ENCODE data around the gene HINT3. TPM values are rescaled to one million over a fixed set of nuclear protein-coding genes. Genes with fewer than 3 reads are reported as not detected.

Gene HINT3
- total RNA-seq, 2 experiments from 2014 or later = 7.5 to 8.3 TPM

GRCh38 chr6:125952764-125953501, 3.6 kb upstream of the HINT3 start:
- H3K4me3 Mint-ChIP-seq = no peak overlapping the region
- POLR2A ChIA-PET = interaction anchor here (0.6 to 1.2 kb wide), 2 partner anchors 163 to 172 kb away, joined by 3 to 4 read pairs; partner anchors contain the start of gene NCOA7
- CTCF ChIA-PET = interaction anchor here (0.9 to 3.2 kb wide), 12 partner anchors 10 to 199 kb away, joined by 3 to 18 read pairs (median 4); partner anchors contain the start of gene NCOA7
- no peak overlapping the region for H3K27ac Mint-ChIP-seq
- H3K4me1 Mint-ChIP-seq = peaks cover 7% of the 10 kb centered on the region
- H3K9me3 Mint-ChIP-seq = no peaks in the 10 kb centered on the region
- H3K27me3 Mint-ChIP-seq = peaks cover 6% of the 10 kb centered on the region
- peak; percentile 35 for DNase-seq
- no peaks in the 10 kb centered on the region for H3K36me3 Mint-ChIP-seq (ENCODE audit: low read depth)

DNA sequence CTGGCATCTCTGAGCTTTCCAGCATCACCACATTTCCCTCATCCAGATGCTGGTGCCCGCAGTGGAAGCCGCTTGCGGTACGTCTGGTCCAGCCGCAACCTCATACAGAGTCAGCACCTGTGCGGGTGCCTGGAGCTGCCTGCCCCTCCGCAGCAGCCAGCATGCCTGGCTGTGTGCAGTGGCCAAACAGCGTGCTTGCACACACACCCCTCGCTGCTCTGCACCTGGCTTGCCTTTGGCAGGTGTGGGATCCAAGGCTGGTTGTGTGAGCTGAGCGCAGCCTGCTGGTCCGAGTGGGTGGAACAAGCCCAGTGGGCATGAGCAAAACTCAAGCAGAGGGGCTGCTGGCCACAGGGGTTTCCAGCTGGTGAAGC, 3.1 kb upstream of the HINT3 start:
- H3K9me3 Mint-ChIP-seq = no peaks in the 10 kb centered on the region
- peaks cover 5% of the 10 kb centered on the region for H3K27me3 Mint-ChIP-seq
- H3K27ac Mint-ChIP-seq = no peak overlapping the region
- no peak overlapping the region for H3K4me3 Mint-ChIP-seq
- CTCF ChIA-PET = interaction anchor here (1.0 to 3.2 kb wide), 9 partner anchors 11 to 200 kb away, joined by 3 to 18 read pairs (median 7); partner anchors contain the start of gene NCOA7
- H3K4me1 Mint-ChIP-seq = peaks cover 7% of the 10 kb centered on the region
- POLR2A ChIA-PET = interaction anchor here (1.2 kb wide), 1 partner anchor 163 kb away, joined by 3 read pairs; the partner anchor contains the start of gene NCOA7
- DNase-seq = no peak
- no peaks in the 10 kb centered on the region for H3K36me3 Mint-ChIP-seq (ENCODE audit: low read depth)

DNA sequence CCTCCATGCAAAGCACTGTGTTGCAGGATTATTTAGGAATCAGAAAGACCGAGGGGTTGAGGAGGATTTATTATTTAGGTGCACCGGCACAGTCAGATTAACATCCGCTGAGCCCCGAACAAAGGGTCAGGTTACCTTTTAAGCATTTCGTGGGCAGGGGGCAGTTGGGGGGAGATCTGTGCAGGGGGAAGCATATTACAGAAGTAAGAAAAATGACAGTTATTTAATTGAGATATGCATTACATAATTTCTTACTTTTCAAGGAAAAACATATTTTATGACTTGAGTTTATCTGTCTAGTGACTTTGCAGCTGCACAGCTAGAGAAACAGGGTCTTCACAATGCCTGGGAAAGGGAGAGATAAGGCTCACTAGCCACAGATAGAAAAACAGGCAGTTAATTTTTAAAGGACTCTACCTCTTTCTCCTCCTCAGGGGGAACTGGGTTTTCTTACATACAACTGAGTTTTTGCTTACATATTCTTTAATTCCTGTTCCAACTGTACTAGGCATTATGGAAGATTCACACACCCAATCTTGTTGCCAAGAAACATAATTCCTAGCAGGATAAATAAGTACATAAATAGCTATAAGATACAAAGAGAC, 1.7 kb upstream of the HINT3 start:
- H3K4me1 Mint-ChIP-seq = peaks cover 7% of the 10 kb centered on the region
- no peaks in the 10 kb centered on the region for H3K9me3 Mint-ChIP-seq
- ChIA-PET POLR2A (no interaction called here), CTCF (interaction anchor here (0.9 to 5.5 kb wide), 10 partner anchors 10 to 169 kb away, joined by 3 to 50 read pairs (median 12); partner anchors contain the start of gene NCOA7)
- no peak for DNase-seq
- H3K36me3 Mint-ChIP-seq (ENCODE audit: low read depth) = no peaks in the 10 kb centered on the region
- peaks cover 3% of the 10 kb centered on the region for H3K27me3 Mint-ChIP-seq
- no peak overlapping the region for H3K27ac Mint-ChIP-seq
- no peak overlapping the region for H3K4me3 Mint-ChIP-seq

GRCh38 chr6:125955973-125956372, 597 bp upstream of the HINT3 start:
- ChIA-PET CTCF (interaction anchor here (0.6 to 5.5 kb wide), 42 partner anchors 8 to 646 kb away, joined by 3 to 50 read pairs (median 6); partner anchors contain the start of genes NCOA7 and TRMT11), POLR2A (interaction anchor here (0.6 to 1.0 kb wide), 3 partner anchors 24 to 175 kb away, joined by 3 to 7 read pairs (median 3); partner anchors contain the start of gene NCOA7)
- Mint-ChIP-seq H3K27ac (no peak overlapping the region), H3K27me3 (peaks cover 3% of the 10 kb centered on the region), H3K36me3 (ENCODE audit: low read depth) (no peaks in the 10 kb centered on the region), H3K4me3 (no peak overlapping the region), H3K4me1 (peaks cover 7% of the 10 kb centered on the region), H3K9me3 (no peaks in the 10 kb centered on the region)
- no peak for DNase-seq

- Mint-ChIP-seq H3K36me3 (ENCODE audit: low read depth) (no peaks in the 10 kb centered on the region), H3K27me3 (peaks cover 3% of the 10 kb centered on the region), H3K9me3 (no peaks in the 10 kb centered on the region), H3K4me3 (no peak overlapping the region), H3K4me1 (peaks cover 7% of the 10 kb centered on the region), H3K27ac (no peak overlapping the region)
- DNase-seq = no peak
- POLR2A ChIA-PET = interaction anchor here (1.0 to 1.3 kb wide), 2 partner anchors 167 to 176 kb away, joined by 3 to 6 read pairs; partner anchors contain the start of gene NCOA7
- CTCF ChIA-PET = interaction anchor here (1.1 to 5.5 kb wide), 18 partner anchors 8 to 204 kb away, joined by 3 to 50 read pairs (median 12); partner anchors contain the start of genes NCOA7 and TRMT11
These were observed 772 bp downstream of the HINT3 start for GRCh38 chr6:125957391-125957693.

GRCh38 chr6:125957845-125958244, 1.3 kb downstream of the HINT3 start:
- Mint-ChIP-seq H3K27me3 (peaks cover 3% of the 10 kb centered on the region), H3K4me3 (no peak overlapping the region), H3K36me3 (ENCODE audit: low read depth) (no peaks in the 10 kb centered on the region), H3K4me1 (peaks cover 7% of the 10 kb centered on the region), H3K27ac (no peak overlapping the region), H3K9me3 (no peaks in the 10 kb centered on the region)
- no peak for DNase-seq
- CTCF ChIA-PET = interaction anchor here (0.6 to 5.5 kb wide), 12 partner anchors 10 to 204 kb away, joined by 3 to 50 read pairs (median 8); partner anchors contain the start of gene NCOA7
- POLR2A ChIA-PET = interaction anchor here (1.3 kb wide), 1 partner anchor 167 kb away, joined by 6 read pairs; the partner anchor contains the start of gene NCOA7

DNA sequence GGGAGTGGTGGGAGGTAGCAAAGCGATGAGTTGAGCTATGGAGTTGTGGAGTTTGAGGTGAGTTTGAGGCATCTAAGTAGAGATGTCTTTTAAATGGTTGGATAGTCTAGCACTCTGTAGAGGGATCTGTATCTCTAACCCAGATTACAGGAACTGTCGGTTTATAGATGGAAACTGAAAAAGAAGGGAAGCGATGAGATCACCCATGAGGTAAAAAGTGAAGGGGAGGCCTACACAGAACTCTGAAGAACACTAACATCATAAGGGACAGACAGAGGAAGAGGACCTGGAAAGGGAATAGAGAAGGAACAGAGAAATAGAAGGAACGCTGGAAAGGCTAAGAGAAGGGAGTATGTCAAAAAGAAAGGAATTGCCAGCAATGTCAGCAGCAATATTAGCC, 2.5 kb downstream of the HINT3 start:
- ChIA-PET POLR2A (no interaction called here), CTCF (interaction anchor here (1.2 to 5.5 kb wide), 2 partner anchors 15 to 168 kb away, joined by 4 to 50 read pairs; partner anchors contain the start of gene NCOA7)
- Mint-ChIP-seq H3K4me1 (peaks cover 7% of the 10 kb centered on the region), H3K27me3 (peaks cover 3% of the 10 kb centered on the region), H3K36me3 (ENCODE audit: low read depth) (no peaks in the 10 kb centered on the region), H3K27ac (no peak overlapping the region), H3K9me3 (no peaks in the 10 kb centered on the region), H3K4me3 (no peak overlapping the region)
- DNase-seq = no peak

DNA sequence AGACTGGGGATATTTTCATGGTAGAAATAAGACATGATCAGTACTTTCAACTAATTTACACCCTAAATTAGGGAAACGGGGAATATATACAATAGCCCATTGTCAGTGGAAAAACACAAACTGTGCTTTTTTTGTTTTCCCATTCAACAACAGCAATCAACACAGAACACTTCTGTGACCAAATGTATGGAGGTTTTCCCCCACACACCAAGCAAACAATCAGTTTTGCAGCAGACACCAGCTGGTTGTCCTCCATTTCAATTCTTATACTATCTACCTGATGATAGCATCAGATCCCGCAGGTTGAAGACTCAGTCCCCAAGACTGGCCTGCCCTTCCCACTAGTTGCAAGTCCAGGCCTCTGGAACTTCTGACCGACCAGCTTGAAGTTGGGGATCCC, 4.5 kb downstream of the HINT3 start:
- no peak for DNase-seq
- no peaks in the 10 kb centered on the region for H3K27me3 Mint-ChIP-seq
- ChIA-PET POLR2A (interaction anchor here (0.6 kb wide), 1 partner anchor 171 kb away, joined by 5 read pairs; no protein-coding TSS in a partner anchor), CTCF (interaction anchor here (1.5 kb wide), 1 partner anchor 170 kb away, joined by 4 read pairs; the partner anchor contains the start of gene NCOA7)
- no peak overlapping the region for H3K27ac Mint-ChIP-seq
- H3K36me3 Mint-ChIP-seq (ENCODE audit: low read depth) = no peaks in the 10 kb centered on the region
- no peak overlapping the region for H3K4me3 Mint-ChIP-seq
- peaks cover 1% of the 10 kb centered on the region for H3K4me1 Mint-ChIP-seq
- H3K9me3 Mint-ChIP-seq = no peaks in the 10 kb centered on the region

DNA sequence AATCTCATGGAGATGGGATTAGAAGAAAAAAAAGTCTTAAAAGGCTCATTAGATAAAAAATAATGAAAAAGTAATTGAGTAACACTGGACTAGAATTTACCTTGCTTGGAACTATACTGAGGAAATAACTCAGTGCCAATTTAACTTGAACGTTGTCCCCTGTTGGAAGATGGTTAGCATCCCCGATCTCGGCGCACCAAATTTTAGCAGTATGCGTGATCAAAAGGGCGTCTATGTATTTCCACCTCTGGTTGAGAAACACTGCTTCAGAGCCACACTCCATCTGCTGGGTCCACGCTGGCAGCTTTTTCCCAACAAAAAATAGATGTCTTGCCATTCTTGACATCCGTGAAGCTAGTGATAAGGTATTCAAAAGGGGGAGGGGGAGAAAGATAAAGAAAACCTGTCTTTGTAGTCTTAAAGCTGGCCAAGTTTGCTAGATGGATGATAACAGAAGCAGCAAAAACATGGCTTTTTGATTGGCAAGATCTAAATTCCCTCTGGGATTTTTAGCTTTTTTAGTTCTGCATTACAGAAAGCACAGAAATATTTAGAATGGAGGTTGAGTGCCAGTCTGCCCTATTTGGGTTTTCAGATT, 6.4 kb downstream of the HINT3 start:
- no peaks in the 10 kb centered on the region for H3K27me3 Mint-ChIP-seq
- H3K36me3 Mint-ChIP-seq (ENCODE audit: low read depth) = peaks cover 9% of the 10 kb centered on the region
- ChIA-PET POLR2A (no interaction called here), CTCF (interaction anchor here (0.7 to 0.8 kb wide), 2 partner anchors 71 to 145 kb away, joined by 3 read pairs; no protein-coding TSS in a partner anchor)
- no peak for DNase-seq
- no peaks in the 10 kb centered on the region for H3K4me1 Mint-ChIP-seq
- H3K9me3 Mint-ChIP-seq = no peaks in the 10 kb centered on the region
- H3K27ac Mint-ChIP-seq = no peak overlapping the region
- H3K4me3 Mint-ChIP-seq = no peak overlapping the region

GRCh38 chr6:125963817-125964216, 7.2 kb downstream of the HINT3 start:
- H3K4me3 Mint-ChIP-seq = no peak overlapping the region
- POLR2A ChIA-PET = no interaction called here
- peaks cover 14% of the 10 kb centered on the region for H3K36me3 Mint-ChIP-seq (ENCODE audit: low read depth)
- no peaks in the 10 kb centered on the region for H3K9me3 Mint-ChIP-seq
- no peaks in the 10 kb centered on the region for H3K4me1 Mint-ChIP-seq
- CTCF ChIA-PET = interaction anchor here (0.8 to 1.8 kb wide), 3 partner anchors 7 to 146 kb away, joined by 3 to 13 read pairs (median 7); partner anchors contain the start of gene HINT3
- DNase-seq = no peak
- H3K27me3 Mint-ChIP-seq = no peaks in the 10 kb centered on the region
- H3K27ac Mint-ChIP-seq = no peak overlapping the region

GRCh38 chr6:125966569-125966968, 10.0 kb downstream of the HINT3 start:
- H3K4me3 Mint-ChIP-seq = no peak overlapping the region
- H3K27ac Mint-ChIP-seq = peak overlapping the region; percentile 11
- ChIA-PET POLR2A (no interaction called here), CTCF (interaction anchor here (1.8 kb wide), 1 partner anchor 10 kb away, joined by 7 read pairs; the partner anchor contains the start of gene HINT3)
- H3K9me3 Mint-ChIP-seq = no peaks in the 10 kb centered on the region
- no peak for DNase-seq
- H3K36me3 Mint-ChIP-seq (ENCODE audit: low read depth) = peaks cover 22% of the 10 kb centered on the region
- no peaks in the 10 kb centered on the region for H3K4me1 Mint-ChIP-seq
- H3K27me3 Mint-ChIP-seq = no peaks in the 10 kb centered on the region

DNA sequence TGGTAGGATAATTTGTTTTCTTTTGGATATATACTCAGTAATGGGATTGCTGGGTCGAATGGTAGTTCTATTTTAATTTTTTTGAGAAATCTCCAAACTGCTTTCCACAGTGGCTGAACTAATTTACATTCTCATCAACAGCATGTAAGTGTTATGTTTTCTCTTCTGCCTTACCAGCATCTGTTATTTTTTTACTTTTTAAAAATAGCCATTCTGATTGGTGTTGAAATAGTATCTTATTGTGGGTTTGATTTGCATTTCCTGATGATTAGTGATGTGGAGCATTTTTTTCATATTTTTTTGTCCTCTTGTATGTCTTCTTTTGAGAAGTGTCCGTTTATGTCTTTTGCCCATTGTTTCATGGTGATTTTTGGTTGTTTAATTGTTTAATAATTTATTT, 11.9 kb downstream of the HINT3 start:
- Mint-ChIP-seq H3K4me3 (no peak overlapping the region), H3K36me3 (ENCODE audit: low read depth) (peaks cover 25% of the 10 kb centered on the region), H3K27me3 (no peaks in the 10 kb centered on the region), H3K27ac (no peak overlapping the region), H3K9me3 (no peaks in the 10 kb centered on the region), H3K4me1 (no peaks in the 10 kb centered on the region)
- ChIA-PET POLR2A (no interaction called here), CTCF (interaction anchor here (1.1 to 1.8 kb wide), 2 partner anchors 11 to 12 kb away, joined by 3 to 7 read pairs; partner anchors contain the start of gene HINT3)
- no peak for DNase-seq

Data from activated CD4-positive, alpha-beta T cell treated with anti-CD3 and anti-CD28 coated beads, Interleukin-2, amount 10 ng/mL, durations not matched to agents 7 days and 5 days (primary cell).